Epithelial cell of proximal tubule (primary cell): ENCODE results near the gene RRP36. TPM values are rescaled to one million over a fixed set of nuclear protein-coding genes. Genes with fewer than 3 reads are reported as not detected.

Experiments used
- DNase-seq: peaks from one replicate; pipeline ENCODE4 v3.0.0-alpha.2; 2011; ENCODE audit warnings: low read depth
- H3K4me3 ChIP-seq: 2 replicates; pipeline ENCODE4 v1.5.1; 2011; ENCODE audit warnings: low read depth, mild to moderate bottlenecking, low read length
- total RNA-seq: library from RNA; depleted of rRNA; stranded (reverse); fragments of >200 nt; gene quantifications from 2 replicates; pipeline ENCODE4 v1.2.3, GENCODE V29; 2015
- TF ChIP-seq, protein P1 (sequence below): conservative IDR thresholded peaks from 2 replicates; pipeline ENCODE4 v1.5.1; 2012; ENCODE audit warnings: low read depth, mild to moderate bottlenecking, low read length

RRP36 gene
- total RNA-seq, 1 donor from 2014 or later, result 71.2 TPM

DNA sequence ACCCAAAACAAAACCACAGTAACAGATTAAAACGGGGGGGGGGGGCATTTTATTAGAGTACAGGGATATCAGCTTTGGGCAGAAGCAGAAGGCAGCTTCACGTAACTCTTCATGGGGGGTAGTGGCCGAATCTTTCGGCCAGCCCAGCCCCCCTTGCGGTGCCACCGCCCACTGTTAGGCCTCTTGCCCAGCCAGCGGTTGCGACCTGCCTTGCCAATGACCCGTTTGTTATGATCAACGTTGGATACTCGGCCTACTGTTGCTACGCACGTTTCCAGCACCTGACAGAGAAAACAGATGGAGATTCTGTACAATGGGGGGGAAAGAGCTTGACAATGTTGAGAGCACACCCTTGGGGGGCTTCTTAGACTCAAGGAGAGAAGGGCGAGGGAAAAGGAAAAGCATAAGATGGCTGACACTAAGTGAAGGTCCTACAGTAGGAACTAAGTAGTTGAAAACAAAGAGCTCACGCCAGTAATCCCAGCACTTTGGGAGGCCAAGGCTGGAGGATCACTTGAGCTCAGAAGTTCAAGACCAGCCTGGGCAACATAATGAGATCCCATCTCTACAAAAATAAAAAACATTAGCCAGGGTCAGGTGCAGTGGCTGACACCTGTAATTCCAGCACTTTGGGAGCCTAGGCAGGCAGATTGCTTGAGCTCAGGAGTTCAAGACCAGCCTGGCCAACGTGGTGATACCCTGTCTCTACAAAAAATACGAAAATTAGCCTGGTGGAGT is 33.0 kb downstream of the RRP36 start:
- no peak for DNase-seq
- peak overlapping the region; percentile 72 for H3K4me3 ChIP-seq
- TF ChIP-seq, protein P1, sequence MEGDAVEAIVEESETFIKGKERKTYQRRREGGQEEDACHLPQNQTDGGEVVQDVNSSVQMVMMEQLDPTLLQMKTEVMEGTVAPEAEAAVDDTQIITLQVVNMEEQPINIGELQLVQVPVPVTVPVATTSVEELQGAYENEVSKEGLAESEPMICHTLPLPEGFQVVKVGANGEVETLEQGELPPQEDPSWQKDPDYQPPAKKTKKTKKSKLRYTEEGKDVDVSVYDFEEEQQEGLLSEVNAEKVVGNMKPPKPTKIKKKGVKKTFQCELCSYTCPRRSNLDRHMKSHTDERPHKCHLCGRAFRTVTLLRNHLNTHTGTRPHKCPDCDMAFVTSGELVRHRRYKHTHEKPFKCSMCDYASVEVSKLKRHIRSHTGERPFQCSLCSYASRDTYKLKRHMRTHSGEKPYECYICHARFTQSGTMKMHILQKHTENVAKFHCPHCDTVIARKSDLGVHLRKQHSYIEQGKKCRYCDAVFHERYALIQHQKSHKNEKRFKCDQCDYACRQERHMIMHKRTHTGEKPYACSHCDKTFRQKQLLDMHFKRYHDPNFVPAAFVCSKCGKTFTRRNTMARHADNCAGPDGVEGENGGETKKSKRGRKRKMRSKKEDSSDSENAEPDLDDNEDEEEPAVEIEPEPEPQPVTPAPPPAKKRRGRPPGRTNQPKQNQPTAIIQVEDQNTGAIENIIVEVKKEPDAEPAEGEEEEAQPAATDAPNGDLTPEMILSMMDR, result no peak

- no peak for DNase-seq
- no peak overlapping the region for H3K4me3 ChIP-seq
- TF ChIP-seq, protein P1, result no peak
Observed at GRCh38 chr6:43055966-43056365, 34.5 kb downstream of the RRP36 start.

DNA sequence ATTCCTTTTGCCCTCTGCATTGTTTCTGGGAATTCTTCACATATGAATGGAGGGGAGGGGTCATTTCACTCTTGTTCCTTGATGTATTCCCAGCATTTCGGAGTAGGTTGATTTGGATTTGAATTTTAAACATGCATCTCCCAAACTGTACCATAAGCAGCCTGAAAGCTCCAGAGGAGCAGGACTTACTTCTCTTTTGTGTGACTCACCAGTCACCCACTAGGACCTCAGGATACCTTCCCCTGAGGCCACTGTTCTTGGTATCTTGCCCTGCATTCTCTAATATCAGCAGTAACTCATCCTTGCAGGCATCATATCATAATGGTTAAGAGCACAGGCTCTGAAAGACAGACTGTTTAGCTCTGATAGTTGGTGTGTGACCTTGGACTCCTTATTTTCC is 37.1 kb downstream of the RRP36 start:
- TF ChIP-seq, protein P1, result no peak
- DNase-seq, result no peak

DNA sequence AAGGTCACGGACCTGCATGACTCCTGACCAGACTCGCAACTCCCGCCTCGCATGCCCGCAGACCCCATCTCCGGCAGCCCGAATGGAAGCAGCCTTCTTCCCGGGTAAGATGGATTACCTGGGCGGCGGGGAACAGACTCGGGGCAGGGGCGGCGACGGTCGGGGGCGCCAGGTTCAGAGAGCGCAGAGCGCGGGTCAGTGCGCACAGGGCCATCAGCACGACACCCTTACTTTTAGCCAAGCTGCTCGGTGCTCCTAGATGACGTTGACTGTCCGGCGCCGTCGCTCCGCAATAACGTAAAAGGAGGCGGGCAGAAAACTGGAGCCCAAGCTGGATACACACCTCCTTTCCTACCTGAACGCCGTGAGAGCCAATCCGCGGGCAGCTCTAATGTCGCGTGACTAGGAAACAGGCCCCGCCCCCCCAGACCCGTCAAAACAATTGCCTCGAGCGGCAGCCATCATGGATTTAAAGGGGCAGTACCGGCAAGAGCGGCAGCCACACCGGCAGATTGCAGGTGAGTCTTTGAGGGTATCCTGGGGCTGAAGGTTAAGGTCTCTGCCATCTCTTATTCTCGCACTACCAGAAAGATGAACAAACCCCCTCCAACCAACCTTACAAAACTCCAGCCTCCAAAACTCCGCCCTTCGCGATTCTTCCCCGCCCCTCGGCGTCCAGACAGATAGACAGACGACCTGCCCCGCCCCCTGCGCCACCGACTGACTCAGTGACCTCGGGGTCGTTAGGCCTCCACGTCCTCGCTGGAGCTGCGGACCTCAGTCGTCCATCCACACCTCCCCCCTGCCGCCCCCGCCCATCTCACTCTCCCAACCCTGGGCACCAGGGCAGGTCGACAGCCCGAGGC is 38.0 kb downstream of the RRP36 start, which contains the start of the genes KLC4 and MRPL2:
TSS of gene KLC4 (plus strand) at position 464 of the 866 bp plus-strand sequence. CDS start 1,705 bp downstream, outside the sequence.
TSS of gene MRPL2 (minus strand) at position 267 of the 866 bp plus-strand sequence. CDS start at position 214, 53 bp downstream.
- DNase-seq, result peak; percentile 85
- TF ChIP-seq, protein P1, result no peak
- peak within 1 kb of the TSS; percentile 90 for H3K4me3 ChIP-seq

More for the DNA sequence above, 37.1 kb downstream of the RRP36 start:
- H3K4me3 ChIP-seq, result peak overlapping the region; percentile 90

DNA sequence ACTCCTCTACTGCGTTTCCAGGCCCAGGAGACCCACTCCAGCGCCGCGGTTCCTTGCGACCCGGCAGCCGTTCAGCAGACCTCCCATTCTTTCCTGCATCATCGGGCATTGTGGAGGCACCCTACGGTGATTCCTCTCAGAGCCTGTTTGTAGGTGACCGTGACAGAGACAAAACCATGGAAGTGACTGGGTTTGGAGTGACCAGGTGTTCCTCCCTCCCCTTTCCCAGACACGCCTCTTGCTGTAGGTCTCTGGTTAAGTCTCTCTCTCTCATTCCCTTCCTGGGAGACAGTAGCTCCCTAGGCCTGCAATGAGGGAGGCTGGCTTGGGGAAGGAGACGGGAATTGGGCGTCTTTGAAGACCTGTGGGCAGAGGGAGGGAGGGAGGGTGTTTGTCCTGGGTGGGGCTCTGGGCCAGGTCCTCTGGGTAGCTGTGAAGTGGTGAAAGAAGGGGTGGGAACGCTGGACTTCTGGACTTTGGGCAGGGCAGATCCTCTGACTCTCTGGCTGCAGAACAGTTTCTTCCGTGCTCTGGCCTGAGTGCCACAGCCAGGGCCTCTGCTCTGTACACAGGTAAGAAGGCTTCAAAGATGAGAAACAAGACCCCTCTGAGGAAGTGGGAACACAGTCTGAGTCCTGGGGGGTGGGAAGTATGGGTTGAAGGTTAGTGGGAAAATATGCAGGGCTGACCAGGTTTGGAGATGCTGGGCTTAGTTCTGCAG is 38.8 kb downstream of the RRP36 start:
- peak overlapping the region; percentile 90 for H3K4me3 ChIP-seq
- TF ChIP-seq, protein P1, result no peak
- DNase-seq, result no peak

DNA sequence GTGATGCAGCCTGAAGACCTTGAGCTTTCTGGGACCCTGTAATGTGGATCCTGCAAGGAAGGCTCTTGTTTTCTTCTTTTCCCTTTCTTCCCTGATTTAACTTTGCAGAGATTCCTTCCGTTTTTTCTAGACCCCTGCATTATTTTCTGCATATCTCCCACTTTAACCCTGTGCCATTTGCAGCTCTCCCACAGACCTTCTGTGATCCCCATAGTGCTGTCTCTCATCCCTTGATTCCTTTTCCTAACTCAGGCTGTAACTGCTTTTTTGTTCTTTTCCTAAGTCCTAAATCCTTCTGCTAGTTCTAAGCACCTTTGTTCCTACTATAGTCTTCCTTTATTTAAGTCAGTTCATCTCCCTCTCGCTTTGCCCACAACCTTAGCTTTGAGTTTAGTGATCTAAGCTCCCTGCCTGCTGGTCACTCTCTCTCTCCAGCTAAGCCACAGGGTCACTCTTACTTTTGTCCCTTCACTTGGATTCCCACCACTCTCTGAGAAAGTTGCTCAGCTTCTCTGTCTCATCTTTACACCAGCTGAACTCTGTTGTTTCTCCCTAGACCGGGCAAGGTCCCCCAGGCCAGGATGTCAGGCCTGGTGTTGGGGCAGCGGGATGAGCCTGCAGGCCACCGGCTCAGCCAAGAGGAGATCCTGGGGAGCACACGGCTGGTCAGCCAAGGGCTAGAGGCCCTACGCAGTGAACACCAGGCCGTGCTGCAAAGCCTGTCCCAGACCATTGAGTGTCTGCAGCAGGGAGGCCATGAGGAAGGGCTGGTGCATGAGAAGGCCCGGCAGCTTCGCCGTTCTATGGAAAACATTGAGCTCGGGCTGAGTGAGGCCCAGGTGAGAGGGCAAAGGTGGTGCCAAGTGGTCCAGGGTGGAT is 39.6 kb downstream of the RRP36 start:
- peak overlapping the region; percentile 90 for H3K4me3 ChIP-seq
- TF ChIP-seq, protein P1, result no peak
- DNase-seq, result no peak
